Mononuclear cell (primary cell): ENCODE results near the gene EDEM2. TPM values are rescaled to one million over a fixed set of nuclear protein-coding genes. Genes with fewer than 3 reads are reported as not detected.
"Not testable (repeated sequence)": the region's sequence is repeated elsewhere in the genome, so short reads cannot be mapped to it uniquely, and the experiment has no call there.

Source experiments
- H3K27me3 ChIP-seq: 2 replicates; pipeline ENCODE4 v1.6.0; 2011; ENCODE audit warnings: low read length, control low read depth; ENCODE audit not compliant: insufficient read depth
- H3K4me1 ChIP-seq: 2 replicates; pipeline ENCODE4 v1.5.1; 2011; ENCODE audit warnings: mild to moderate bottlenecking, low read length, control low read depth; ENCODE audit not compliant: insufficient read depth
- H3K4me3 ChIP-seq: 2 replicates; pipeline ENCODE4 v1.5.1; 2011; ENCODE audit warnings: mild to moderate bottlenecking, low read length, moderate library complexity
- H3K9me3 ChIP-seq: 2 replicates; pipeline ENCODE4 v1.5.1; 2011; ENCODE audit warnings: low read depth, mild to moderate bottlenecking, control low read depth, low read length
- total RNA-seq: library from RNA; depleted of rRNA; stranded (reverse); fragments of >200 nt; gene quantifications from one replicate; pipeline ENCODE4 v1.2.3, GENCODE V29; 2012

Gene EDEM2
- total RNA-seq, 1 donor = 19.5 TPM

GRCh38 chr20:35088231-35089145, 58.6 kb downstream of the EDEM2 start:
- Histone ChIP-seq H3K4me3 (no peak overlapping the region), H3K4me1 (peaks cover 58% of the 10 kb centered on the region), H3K9me3 (no peaks in the 10 kb centered on the region), H3K27me3 (no peaks in the 10 kb centered on the region)

- no peak overlapping the region for H3K4me3 ChIP-seq
- peaks cover 51% of the 10 kb centered on the region for H3K4me1 ChIP-seq
- no peaks in the 10 kb centered on the region for H3K9me3 ChIP-seq
- H3K27me3 ChIP-seq = no peaks in the 10 kb centered on the region
These were observed 59.3 kb downstream of the EDEM2 start for GRCh38 chr20:35087791-35088190.

- H3K4me3 ChIP-seq = no peak overlapping the region
- H3K4me1 ChIP-seq = peaks cover 50% of the 10 kb centered on the region
- H3K9me3 ChIP-seq = no peaks in the 10 kb centered on the region
- no peaks in the 10 kb centered on the region for H3K27me3 ChIP-seq
These were observed 59.8 kb downstream of the EDEM2 start for GRCh38 chr20:35087355-35087754.

- peaks cover 42% of the 10 kb centered on the region for H3K4me1 ChIP-seq
These were observed 61.5 kb downstream of the EDEM2 start for GRCh38 chr20:35085477-35086225.

GRCh38 chr20:35084998-35085397, 62.1 kb downstream of the EDEM2 start:
- Histone ChIP-seq H3K27me3 (no peaks in the 10 kb centered on the region), H3K9me3 (no peaks in the 10 kb centered on the region), H3K4me1 (peaks cover 36% of the 10 kb centered on the region), H3K4me3 (no peak overlapping the region)

More at GRCh38 chr20:35085477-35086225, 61.5 kb downstream of the EDEM2 start:
- no peaks in the 10 kb centered on the region for H3K9me3 ChIP-seq
- no peak overlapping the region for H3K4me3 ChIP-seq
- no peaks in the 10 kb centered on the region for H3K27me3 ChIP-seq

GRCh38 chr20:35080348-35080642, 66.8 kb downstream of the EDEM2 start:
- peaks cover 12% of the 10 kb centered on the region for H3K4me1 ChIP-seq
- not testable (repeated sequence) for H3K27me3 ChIP-seq, H3K4me3 ChIP-seq, H3K9me3 ChIP-seq

GRCh38 chr20:35079472-35080347, 67.4 kb downstream of the EDEM2 start:
- Histone ChIP-seq H3K27me3 (no peaks in the 10 kb centered on the region), H3K9me3 (no peaks in the 10 kb centered on the region), H3K4me3 (no peak overlapping the region), H3K4me1 (peaks cover 7% of the 10 kb centered on the region)

- Histone ChIP-seq H3K9me3 (no peaks in the 10 kb centered on the region), H3K4me3 (no peak overlapping the region), H3K27me3 (no peaks in the 10 kb centered on the region), H3K4me1 (peaks cover 7% of the 10 kb centered on the region)
These were observed 69.3 kb downstream of the EDEM2 start for GRCh38 chr20:35077872-35078271.

- no peaks in the 10 kb centered on the region for H3K27me3 ChIP-seq
- H3K9me3 ChIP-seq = no peaks in the 10 kb centered on the region
- peaks cover 7% of the 10 kb centered on the region for H3K4me1 ChIP-seq
- no peak overlapping the region for H3K4me3 ChIP-seq
These were observed 69.8 kb downstream of the EDEM2 start for GRCh38 chr20:35077341-35077740.

GRCh38 chr20:35071436-35072153, 75.5 kb downstream of the EDEM2 start:
- H3K4me3 ChIP-seq, H3K4me1 ChIP-seq, H3K9me3 ChIP-seq, H3K27me3 ChIP-seq: not testable (repeated sequence)

GRCh38 chr20:35066194-35066593, 80.9 kb downstream of the EDEM2 start:
- H3K4me1 ChIP-seq = peaks cover 17% of the 10 kb centered on the region
- no peak overlapping the region for H3K4me3 ChIP-seq

More at GRCh38 chr20:35066194-35066593, 80.9 kb downstream of the EDEM2 start:
- no peaks in the 10 kb centered on the region for H3K9me3 ChIP-seq
- no peaks in the 10 kb centered on the region for H3K27me3 ChIP-seq

Other genes starting within 250 kb of the EDEM2 start
- 17.2 TPM for gene GSS, start 191.5 kb downstream of the EDEM2 start, total RNA-seq
- under 0.01 TPM for gene MYH7B, start 191.5 kb downstream of the EDEM2 start, total RNA-seq
- gene TRPC4AP, start 54.5 kb downstream of the EDEM2 start, total RNA-seq = 55.3 TPM
- gene PROCR, start 24.7 kb upstream of the EDEM2 start, total RNA-seq = 1.2 TPM
- gene MMP24, start 79.4 kb upstream of the EDEM2 start, total RNA-seq = not detected
- gene MMP24OS, start 130.8 kb upstream of the EDEM2 start, total RNA-seq = 20.1 TPM
- gene EIF6, start 137.4 kb upstream of the EDEM2 start, total RNA-seq = 33.9 TPM
- gene FAM83C, start 145.1 kb upstream of the EDEM2 start, total RNA-seq = not detected